Tibial artery (tissue), 4 donors: ENCODE measurements around the gene ARHGAP44.

Source experiments
- DNase-seq, 2 donors: peaks; one replicate each; pipeline ENCODE4 v3.0.0-alpha.2; 2019
- H3K27ac ChIP-seq, 2 donors: fragments of 200-600 bp; sonication (generic) in 1 of 2; 1 replicate in 1 of 2; 2 replicates in 1 of 2; pipeline ENCODE4 v1.5.1; 2018 to 2019; ENCODE audit warnings: mild to moderate bottlenecking in 1 of 2
- H3K27me3 ChIP-seq, 2 donors: fragments of 200-600 bp; sonication (generic) in 1 of 2; one replicate each; pipeline versions ENCODE4 v1.5.1 to v1.6.0; 2016 to 2019
- H3K36me3 ChIP-seq, 3 donors: fragments of 200-600 bp; sonication (generic) in 2 of 3; one replicate each; pipeline ENCODE4 v1.5.1; 2016 to 2019; ENCODE audit warnings: mild to moderate bottlenecking in 2 of 3
- H3K4me1 ChIP-seq, 4 donors: fragments of 200-600 bp; sonication (generic) in 2 of 4; 1 replicate in 3 of 4; 2 replicates in 1 of 4; pipeline ENCODE4 v1.5.1; 2016 to 2019
- H3K4me3 ChIP-seq, 2 donors: fragments of 200-600 bp; sonication (generic) in 1 of 2; 1 replicate in 1 of 2; 2 replicates in 1 of 2; pipeline ENCODE4 v1.5.1; 2018 to 2019; ENCODE audit warnings: mild to moderate bottlenecking in 2 of 2
- H3K9me3 ChIP-seq, 3 donors: fragments of 200-600 bp; sonication (generic) in 1 of 3; one replicate each; pipeline ENCODE4 v1.5.1; 2016 to 2019
- intact Hi-C: fragments of 100-400 bp; cut with DNase I; formaldehyde crosslinking; loops from one replicate; pipeline ENCODE4 v1.15.0; 2023; ENCODE audit warnings: low total_unique reads
- TF ChIP-seq, protein P1 (sequence below), 2 experiments: fragments of 200-600 bp in 1 of 2; fragments of 450-650 bp in 1 of 2; IDR thresholded peaks; one replicate each; pipeline ENCODE4 v1.5.1; 2017 to 2019; ENCODE audit warnings: antibody characterized with exemption in 2 of 2, mild to moderate bottlenecking in 1 of 2, moderate library complexity in 1 of 2

The ARHGAP44 gene

DNA sequence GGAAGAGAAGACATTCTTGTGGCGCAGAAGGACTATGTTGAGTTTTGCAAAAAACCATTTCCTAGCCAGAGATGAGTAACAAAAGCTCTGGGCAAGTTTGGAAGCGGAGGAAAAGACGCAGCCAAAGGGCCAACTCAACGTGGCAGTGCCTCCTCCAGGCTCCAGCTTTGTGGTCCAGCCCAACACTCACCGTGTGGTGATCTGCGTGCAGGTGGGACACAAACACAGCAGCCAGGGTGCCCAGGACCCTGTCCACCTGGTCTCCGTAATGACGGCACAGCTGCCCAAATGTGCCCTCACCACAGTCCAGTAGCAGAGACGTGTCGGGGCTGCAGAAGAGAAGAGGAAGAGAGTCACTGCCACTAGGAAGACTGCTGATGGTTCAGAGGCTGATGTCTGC, 207.1 kb downstream of the ARHGAP44 start:
- no peaks in the 10 kb centered on the region for H3K9me3 ChIP-seq

DNA sequence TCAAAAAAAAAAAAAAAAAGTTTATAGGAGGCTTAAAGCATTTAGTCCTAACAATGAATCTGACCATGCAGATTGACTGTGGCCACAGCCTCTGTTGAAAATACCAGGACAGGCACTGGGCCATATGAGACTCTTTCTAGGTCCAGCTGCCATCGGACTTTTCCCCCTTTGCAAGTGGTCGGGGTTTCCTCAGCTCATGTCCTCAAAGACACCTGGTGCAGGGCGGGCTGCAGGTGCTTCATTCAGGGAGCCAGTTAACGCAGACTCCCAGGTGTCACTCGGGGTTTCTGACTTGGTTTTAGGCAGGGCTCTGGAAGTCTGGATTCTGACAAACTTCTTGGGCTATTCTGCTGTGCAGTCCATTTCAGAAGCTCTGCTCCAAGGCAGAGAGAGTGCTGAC, 207.6 kb downstream of the ARHGAP44 start:
- no peaks in the 10 kb centered on the region for H3K9me3 ChIP-seq
- no peak overlapping the region for H3K4me3 ChIP-seq
- peaks cover 97 to 99% (median 99%) of the 10 kb centered on the region in 3 donors for H3K36me3 ChIP-seq
- H3K27me3 ChIP-seq: no peaks in the 10 kb centered on the region
- intact Hi-C loops: no loop called here
- no peaks in the 10 kb centered on the region for H3K4me1 ChIP-seq
- DNase-seq: peak in 1 of 2 donors; percentile 33
- no peak overlapping the region for H3K27ac ChIP-seq
- TF ChIP-seq, protein P1, sequence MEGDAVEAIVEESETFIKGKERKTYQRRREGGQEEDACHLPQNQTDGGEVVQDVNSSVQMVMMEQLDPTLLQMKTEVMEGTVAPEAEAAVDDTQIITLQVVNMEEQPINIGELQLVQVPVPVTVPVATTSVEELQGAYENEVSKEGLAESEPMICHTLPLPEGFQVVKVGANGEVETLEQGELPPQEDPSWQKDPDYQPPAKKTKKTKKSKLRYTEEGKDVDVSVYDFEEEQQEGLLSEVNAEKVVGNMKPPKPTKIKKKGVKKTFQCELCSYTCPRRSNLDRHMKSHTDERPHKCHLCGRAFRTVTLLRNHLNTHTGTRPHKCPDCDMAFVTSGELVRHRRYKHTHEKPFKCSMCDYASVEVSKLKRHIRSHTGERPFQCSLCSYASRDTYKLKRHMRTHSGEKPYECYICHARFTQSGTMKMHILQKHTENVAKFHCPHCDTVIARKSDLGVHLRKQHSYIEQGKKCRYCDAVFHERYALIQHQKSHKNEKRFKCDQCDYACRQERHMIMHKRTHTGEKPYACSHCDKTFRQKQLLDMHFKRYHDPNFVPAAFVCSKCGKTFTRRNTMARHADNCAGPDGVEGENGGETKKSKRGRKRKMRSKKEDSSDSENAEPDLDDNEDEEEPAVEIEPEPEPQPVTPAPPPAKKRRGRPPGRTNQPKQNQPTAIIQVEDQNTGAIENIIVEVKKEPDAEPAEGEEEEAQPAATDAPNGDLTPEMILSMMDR (IDR thresholded peaks at IDR 0.05): no peak

More for the DNA sequence above, 207.1 kb downstream of the ARHGAP44 start:
- no peak overlapping the region for H3K27ac ChIP-seq
- no peaks in the 10 kb centered on the region for H3K4me1 ChIP-seq
- TF ChIP-seq, protein P1 (IDR thresholded peaks at IDR 0.05): no peak
- peaks cover 98 to 100% (median 99%) of the 10 kb centered on the region in 3 donors for H3K36me3 ChIP-seq
- DNase-seq: peak in 1 of 2 donors; percentile 46
- H3K27me3 ChIP-seq: no peaks in the 10 kb centered on the region
- intact Hi-C loops: no loop called here
- H3K4me3 ChIP-seq: no peak overlapping the region

DNA sequence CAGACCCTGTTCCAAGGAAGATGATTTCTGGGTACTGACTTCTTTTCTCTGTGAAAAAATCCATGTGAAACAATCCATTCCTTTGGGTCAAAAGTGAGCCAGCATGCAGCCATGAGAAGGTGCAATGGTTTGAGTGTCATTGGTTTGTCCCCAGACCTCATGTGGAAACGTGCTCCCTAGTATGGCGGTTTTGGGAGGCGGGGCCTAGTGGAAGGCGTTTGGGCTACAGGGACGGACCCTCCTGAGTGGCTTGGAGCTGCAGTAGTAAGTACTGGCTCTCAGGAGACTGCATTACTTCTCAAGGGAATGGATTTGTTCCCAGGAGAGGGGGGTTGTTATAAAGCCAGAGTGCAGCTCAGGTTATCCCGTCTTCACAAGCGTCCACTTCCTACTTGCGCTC, 209.2 kb downstream of the ARHGAP44 start:
- H3K36me3 ChIP-seq: peaks cover 96 to 99% (median 97%) of the 10 kb centered on the region in 3 donors
- H3K27ac ChIP-seq: no peak overlapping the region
- H3K4me1 ChIP-seq: no peaks in the 10 kb centered on the region
- H3K4me3 ChIP-seq: no peak overlapping the region
- peak in 1 of 2 donors; percentile 42 for DNase-seq
- H3K27me3 ChIP-seq: no peaks in the 10 kb centered on the region
- intact Hi-C loops: no loop called here
- H3K9me3 ChIP-seq: no peaks in the 10 kb centered on the region
- TF ChIP-seq, protein P1 (IDR thresholded peaks at IDR 0.05): no peak

DNA sequence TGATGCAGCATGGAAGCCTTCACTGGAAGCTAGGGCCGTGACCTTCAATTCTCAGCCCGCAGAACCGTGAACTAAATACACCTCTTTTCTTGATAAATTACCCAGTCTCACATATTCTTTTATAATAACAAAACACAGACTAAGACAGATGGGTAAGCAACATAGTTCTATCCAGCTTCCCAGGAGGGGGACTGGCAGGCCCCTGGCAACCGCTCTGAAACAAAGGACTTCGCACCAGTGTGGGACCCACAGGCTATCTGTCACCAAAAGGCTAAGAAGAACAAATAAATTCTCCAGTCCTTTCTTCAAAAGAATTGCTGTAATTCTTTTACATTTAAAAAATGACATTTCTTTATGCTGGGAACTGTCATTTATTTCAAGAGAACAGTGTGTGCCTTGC, 209.6 kb downstream of the ARHGAP44 start:
- Histone ChIP-seq H3K36me3 (peaks cover 95 to 99% (median 96%) of the 10 kb centered on the region in 3 donors), H3K4me1 (no peaks in the 10 kb centered on the region), H3K4me3 (no peak overlapping the region), H3K27me3 (no peaks in the 10 kb centered on the region), H3K27ac (no peak overlapping the region), H3K9me3 (no peaks in the 10 kb centered on the region)
- DNase-seq: no peak
- TF ChIP-seq, protein P1 (IDR thresholded peaks at IDR 0.05): no peak
- intact Hi-C loops: no loop called here

DNA sequence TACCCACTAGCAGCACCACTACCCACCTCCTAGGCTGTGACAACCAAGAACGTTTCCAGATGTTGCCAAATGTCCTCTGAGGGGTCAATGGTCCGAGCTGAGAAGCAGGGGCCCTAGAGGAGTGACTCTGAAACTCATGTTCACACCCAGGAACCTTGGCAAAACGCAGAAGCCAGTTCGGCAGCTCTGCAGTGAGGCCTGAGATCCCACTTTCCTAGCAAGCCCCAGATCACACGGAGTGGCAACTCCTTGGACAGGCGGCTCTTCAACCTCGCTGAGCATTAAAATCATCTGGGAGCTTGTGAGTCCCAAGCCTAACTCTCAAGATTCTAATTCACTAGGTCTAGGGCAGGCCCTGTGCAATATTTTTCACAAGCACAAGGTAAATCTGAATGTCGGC, 211.3 kb downstream of the ARHGAP44 start:
- peaks cover 93 to 99% (median 96%) of the 10 kb centered on the region in 3 donors for H3K36me3 ChIP-seq
- no peaks in the 10 kb centered on the region for H3K27me3 ChIP-seq
- H3K4me3 ChIP-seq: no peak overlapping the region
- intact Hi-C loops: loop anchor here (5.0 to 10.0 kb wide), 4 partner anchors 333 to 976 kb away; partner anchors contain the start of genes MAP2K4 and MYOCD
- H3K27ac ChIP-seq: no peak overlapping the region
- peak in 1 of 2 donors; percentile 12 for DNase-seq
- H3K4me1 ChIP-seq: no peaks in the 10 kb centered on the region
- TF ChIP-seq, protein P1 (IDR thresholded peaks at IDR 0.05): no peak
- no peaks in the 10 kb centered on the region for H3K9me3 ChIP-seq
